Effector memory CD4-positive, alpha-beta T cell (primary cell): Measurements from ENCODE around the gene MIP.

Experiments used
- DNase-seq, 3 donors: peaks; one replicate each; pipeline ENCODE4 v3.0.0-alpha.2; 2020
- H3K27ac ChIP-seq: 2 replicates; pipeline ENCODE4 v1.7.0; 2013; ENCODE audit warnings: mild to moderate bottlenecking, low read length, moderate library complexity; ENCODE audit not compliant: insufficient read depth, poor library complexity, severe bottlenecking
- H3K27me3 ChIP-seq: replicated peaks from 2 replicates; pipeline ENCODE4 v1.7.0; 2013; ENCODE audit warnings: mild to moderate bottlenecking, low read length; ENCODE audit not compliant: insufficient read depth, control insufficient read depth, poor library complexity, severe bottlenecking
- H3K36me3 ChIP-seq: 2 replicates; pipeline ENCODE4 v1.7.0; 2013; ENCODE audit warnings: mild to moderate bottlenecking, low read length, moderate library complexity; ENCODE audit not compliant: control insufficient read depth, insufficient read depth
- H3K4me1 ChIP-seq: 2 replicates; pipeline ENCODE4 v1.7.0; 2013; ENCODE audit warnings: low read length, mild to moderate bottlenecking; ENCODE audit not compliant: control insufficient read depth, insufficient read depth, poor library complexity, severe bottlenecking
- H3K4me3 ChIP-seq: 2 replicates; pipeline ENCODE4 v1.7.0; 2013; ENCODE audit warnings: low read length, low read depth, mild to moderate bottlenecking; ENCODE audit not compliant: insufficient read depth, poor library complexity, severe bottlenecking
- H3K9me3 ChIP-seq: 2 replicates; pipeline ENCODE4 v1.7.0; 2013; ENCODE audit warnings: mild to moderate bottlenecking, low read length, moderate library complexity; ENCODE audit not compliant: control insufficient read depth

Gene MIP

GRCh38 chr12:56437430-56438176 lies 16.9 kb downstream of the MIP start:
- H3K36me3 ChIP-seq = no peaks in the 10 kb centered on the region
- no peaks in the 10 kb centered on the region for H3K27me3 ChIP-seq
- DNase-seq = no peak
- H3K4me3 ChIP-seq = no peak overlapping the region
- H3K27ac ChIP-seq = no peak overlapping the region
- H3K9me3 ChIP-seq = no peaks in the 10 kb centered on the region
- H3K4me1 ChIP-seq = no peaks in the 10 kb centered on the region

GRCh38 chr12:56434828-56435227 lies 19.6 kb downstream of the MIP start:
- DNase-seq = no peak
- no peaks in the 10 kb centered on the region for H3K4me1 ChIP-seq
- H3K9me3 ChIP-seq = no peaks in the 10 kb centered on the region
- no peaks in the 10 kb centered on the region for H3K27me3 ChIP-seq
- H3K36me3 ChIP-seq = no peaks in the 10 kb centered on the region
- H3K4me3 ChIP-seq = no peak overlapping the region
- H3K27ac ChIP-seq = no peak overlapping the region

DNA sequence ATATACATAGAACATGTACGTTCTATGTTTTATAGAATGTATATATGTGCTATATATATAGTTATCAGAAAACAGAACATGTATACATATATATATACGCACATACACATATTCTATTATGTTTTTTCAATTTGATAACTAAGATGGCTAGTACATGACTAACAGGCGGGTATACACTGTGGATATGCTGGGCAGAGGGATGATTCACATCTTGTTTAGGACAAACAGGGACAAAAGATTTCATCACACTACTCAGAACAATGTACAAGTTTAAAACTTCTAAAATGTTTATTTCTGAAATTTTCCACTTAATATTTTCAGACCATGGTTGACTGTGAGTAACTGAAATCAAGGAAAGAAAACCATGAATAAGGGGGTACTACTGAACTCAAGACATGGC lies 22.6 kb downstream of the MIP start:
- Histone ChIP-seq H3K4me3 (no peak overlapping the region), H3K4me1 (no peaks in the 10 kb centered on the region), H3K9me3 (no peaks in the 10 kb centered on the region), H3K27me3 (no peaks in the 10 kb centered on the region), H3K27ac (no peak overlapping the region), H3K36me3 (no peaks in the 10 kb centered on the region)
- DNase-seq = no peak

GRCh38 chr12:56431288-56431687 lies 23.2 kb downstream of the MIP start:
- no peaks in the 10 kb centered on the region for H3K27me3 ChIP-seq

DNA sequence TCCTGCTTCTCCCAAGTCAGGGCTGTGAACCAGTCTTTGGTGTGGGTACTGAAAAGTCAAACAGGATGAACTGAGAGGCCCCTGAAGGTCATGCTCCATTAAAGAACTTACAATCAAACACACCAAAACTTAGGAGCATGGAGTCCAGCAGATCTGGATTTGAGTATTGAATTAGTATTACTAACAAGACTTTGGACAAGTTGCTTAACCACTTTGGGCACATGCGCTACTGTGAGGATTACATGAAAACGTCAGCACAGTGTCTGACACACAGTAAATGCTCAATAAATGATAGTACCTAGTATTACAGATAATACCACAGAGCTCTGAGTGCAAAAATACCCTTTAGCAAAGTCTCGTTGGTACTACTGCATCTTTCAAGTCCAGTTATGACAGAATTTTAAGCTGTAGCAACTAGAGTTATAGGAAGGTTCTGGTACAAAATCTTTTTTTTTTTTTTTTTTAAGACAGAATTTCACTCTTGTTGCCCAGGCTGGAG lies 28.5 kb downstream of the MIP start:
- H3K4me1 ChIP-seq = no peaks in the 10 kb centered on the region
- H3K9me3 ChIP-seq = no peaks in the 10 kb centered on the region
- H3K27me3 ChIP-seq = no peaks in the 10 kb centered on the region
- H3K27ac ChIP-seq = no peak overlapping the region
- H3K36me3 ChIP-seq = peaks cover 3% of the 10 kb centered on the region
- DNase-seq = no peak
- no peak overlapping the region for H3K4me3 ChIP-seq

More at GRCh38 chr12:56431288-56431687, 23.2 kb downstream of the MIP start:
- H3K4me1 ChIP-seq = no peaks in the 10 kb centered on the region
- no peaks in the 10 kb centered on the region for H3K36me3 ChIP-seq
- no peak overlapping the region for H3K27ac ChIP-seq
- DNase-seq = no peak
- no peak overlapping the region for H3K4me3 ChIP-seq
- H3K9me3 ChIP-seq = no peaks in the 10 kb centered on the region

DNA sequence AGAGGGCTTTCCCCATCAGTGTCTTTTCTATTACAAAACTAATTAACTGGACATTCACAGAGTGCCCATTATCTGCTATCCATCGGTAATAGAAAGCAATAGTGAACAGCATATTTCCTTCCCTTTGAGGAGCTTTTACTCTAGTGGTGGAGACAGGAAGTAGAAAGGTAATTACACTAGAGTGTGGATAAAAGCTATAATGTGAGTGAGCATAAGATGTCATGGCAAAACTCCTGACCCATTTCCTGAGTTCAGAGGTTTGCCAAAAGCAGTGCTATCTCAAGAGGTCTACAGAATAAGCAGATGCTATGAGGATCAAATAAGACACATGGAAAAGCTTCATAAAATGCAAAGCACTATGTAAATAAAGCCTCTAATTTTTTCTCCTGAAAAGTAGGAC lies 29.3 kb downstream of the MIP start:
- no peak for DNase-seq
- Histone ChIP-seq H3K4me1 (no peaks in the 10 kb centered on the region), H3K4me3 (no peak overlapping the region), H3K36me3 (peaks cover 3% of the 10 kb centered on the region), H3K27ac (no peak overlapping the region), H3K9me3 (no peaks in the 10 kb centered on the region), H3K27me3 (no peaks in the 10 kb centered on the region)

GRCh38 chr12:56420411-56420810 lies 34.0 kb downstream of the MIP start:
- no peak overlapping the region for H3K27ac ChIP-seq
- no peak for DNase-seq
- no peaks in the 10 kb centered on the region for H3K4me1 ChIP-seq
- H3K9me3 ChIP-seq = no peaks in the 10 kb centered on the region
- H3K36me3 ChIP-seq = peaks cover 3% of the 10 kb centered on the region
- H3K27me3 ChIP-seq = no peaks in the 10 kb centered on the region
- H3K4me3 ChIP-seq = no peak overlapping the region

GRCh38 chr12:56417739-56418138 lies 36.7 kb downstream of the MIP start:
- H3K27me3 ChIP-seq = no peaks in the 10 kb centered on the region
- no peaks in the 10 kb centered on the region for H3K4me1 ChIP-seq
- no peak for DNase-seq
- no peaks in the 10 kb centered on the region for H3K9me3 ChIP-seq
- H3K4me3 ChIP-seq = no peak overlapping the region
- peaks cover 3% of the 10 kb centered on the region for H3K36me3 ChIP-seq
- no peak overlapping the region for H3K27ac ChIP-seq

DNA sequence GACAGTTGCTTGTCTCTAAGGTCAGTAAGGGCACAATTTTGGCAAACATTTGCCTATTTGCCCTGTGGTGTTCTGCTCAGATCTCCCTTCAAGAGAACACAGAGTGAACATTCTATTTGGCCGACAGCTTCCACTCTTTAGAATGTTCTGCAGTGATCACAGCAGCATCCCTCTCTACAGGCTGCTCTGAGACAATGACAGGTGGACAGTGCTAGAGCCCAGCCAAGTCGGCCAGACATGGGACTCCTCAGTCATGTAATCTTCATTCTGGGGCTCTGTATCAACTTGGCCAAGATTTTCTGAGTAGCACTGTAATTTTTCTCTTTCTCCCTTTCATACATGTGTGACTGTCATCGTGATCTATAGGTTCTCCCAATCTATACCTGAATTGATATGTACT lies 40.1 kb downstream of the MIP start:
- Histone ChIP-seq H3K36me3 (no peaks in the 10 kb centered on the region), H3K9me3 (no peaks in the 10 kb centered on the region), H3K27ac (no peak overlapping the region), H3K4me1 (no peaks in the 10 kb centered on the region), H3K4me3 (no peak overlapping the region), H3K27me3 (no peaks in the 10 kb centered on the region)
- DNase-seq = no peak

GRCh38 chr12:56413392-56413791 lies 41.1 kb downstream of the MIP start:
- DNase-seq = no peak
- no peaks in the 10 kb centered on the region for H3K27me3 ChIP-seq

More at GRCh38 chr12:56413392-56413791, 41.1 kb downstream of the MIP start:
- Histone ChIP-seq H3K4me1 (no peaks in the 10 kb centered on the region), H3K27ac (no peak overlapping the region), H3K4me3 (no peak overlapping the region), H3K9me3 (no peaks in the 10 kb centered on the region), H3K36me3 (no peaks in the 10 kb centered on the region)
